Measurements from ENCODE around the gene PIGB. TPM values are rescaled to one million over a fixed set of nuclear protein-coding genes. Genes with fewer than 3 reads are reported as not detected.

Gene PIGB
- total RNA-seq, 1 experiment from 2014 or later, result 15.1 TPM

- no peak for DNase-seq (ENCODE audit: low read depth, low spot score)
- CTCF ChIA-PET, result no interaction called here
- H3K4me2 ChIP-seq (ENCODE audit: low read length), result no peak overlapping the region
These were observed 38.8 kb downstream of the PIGB start for GRCh38 chr15:55357774-55358173.

More at GRCh38 chr15:55357774-55358173, 38.8 kb downstream of the PIGB start:
- no peak overlapping the region for H2AFZ ChIP-seq (ENCODE audit: low read depth, low read length, poor library complexity, severe bottlenecking)
- H3K79me2 ChIP-seq (ENCODE audit: insufficient read depth, low read length), result no peaks in the 10 kb centered on the region
- ChIA-PET POLR2A (no interaction called here), RAD21 (ENCODE audit: low non-redundant PET in 1 of 2, low total read pairs in 2 of 2, uncharacterized antibody in 2 of 2, unreplicated experiment in 2 of 2) (no interaction called here)
- no peak overlapping the region for H3K9ac ChIP-seq (ENCODE audit: low read length)
- no peaks in the 10 kb centered on the region for H3K27me3 ChIP-seq (ENCODE audit: insufficient read depth, low read length)
- no peak for TF ChIP-seq MAX (IDR thresholded peaks at IDR 0.05)
- TF ChIP-seq ZNF274 (IDR thresholded peaks at IDR 0.05; ENCODE audit: low read depth, low read length), result no peak
- TF ChIP-seq ZBTB33 (IDR thresholded peaks at IDR 0.05; ENCODE audit: extremely low read depth, insufficient replicate concordance, low read length), result no peak
- TF ChIP-seq POLR2AphosphoS5 (IDR thresholded peaks at IDR 0.05; ENCODE audit: low read depth, low read length), result no peak
- no peak for TF ChIP-seq CEBPB (IDR thresholded peaks at IDR 0.05; ENCODE audit: low read depth)
- no peak for TF ChIP-seq EZH2phosphoT487 (IDR thresholded peaks at IDR 0.05; ENCODE audit: borderline replicate concordance)
- TF ChIP-seq JUND (IDR thresholded peaks at IDR 0.05), result no peak
- no peak for TF ChIP-seq CBX3 (IDR thresholded peaks at IDR 0.05; ENCODE audit: low read depth)
- TF ChIP-seq SIN3A (IDR thresholded peaks at IDR 0.05; ENCODE audit: low read depth), result no peak
- TF ChIP-seq ZFX (IDR thresholded peaks at IDR 0.05), result no peak
- no peak for TF ChIP-seq FOSL1 (IDR thresholded peaks at IDR 0.05; ENCODE audit: low read depth)
- no TSS peak for BruUV-seq (replicated peaks)
- H3K9me2 ChIP-seq (ENCODE audit: insufficient read depth), result no peaks in the 10 kb centered on the region
- no peaks in the 10 kb centered on the region for H4K20me1 ChIP-seq (ENCODE audit: insufficient read depth)
- no peak for ATAC-seq
- H3K9me3 ChIP-seq (ENCODE audit: control insufficient read depth in 1 of 2, insufficient read depth in 1 of 2, low read depth in 1 of 2, low read length in 2 of 2), result no peaks in the 10 kb centered on the region
- H3K4me3 ChIP-seq (replicated peaks in 1 of 2; ENCODE audit: low read depth in 1 of 2, low read length in 2 of 2), result no peak overlapping the region
- no peaks in the 10 kb centered on the region for H3K36me3 ChIP-seq (ENCODE audit: control insufficient read depth in 1 of 2, insufficient read depth in 2 of 2, low read length in 2 of 2)
- H3K27ac ChIP-seq (ENCODE audit: low read depth, low read length), result no peak overlapping the region
- intact Hi-C loops (cut with micrococcal nuclease), result no loop called here
- H3K4me1 ChIP-seq (ENCODE audit: control insufficient read depth in 1 of 2, insufficient read depth in 2 of 2, low read length in 2 of 2), result no peaks in the 10 kb centered on the region

All from HCT116 (cell line).